ENCODE measurements around the gene SNAI1.

DNA sequence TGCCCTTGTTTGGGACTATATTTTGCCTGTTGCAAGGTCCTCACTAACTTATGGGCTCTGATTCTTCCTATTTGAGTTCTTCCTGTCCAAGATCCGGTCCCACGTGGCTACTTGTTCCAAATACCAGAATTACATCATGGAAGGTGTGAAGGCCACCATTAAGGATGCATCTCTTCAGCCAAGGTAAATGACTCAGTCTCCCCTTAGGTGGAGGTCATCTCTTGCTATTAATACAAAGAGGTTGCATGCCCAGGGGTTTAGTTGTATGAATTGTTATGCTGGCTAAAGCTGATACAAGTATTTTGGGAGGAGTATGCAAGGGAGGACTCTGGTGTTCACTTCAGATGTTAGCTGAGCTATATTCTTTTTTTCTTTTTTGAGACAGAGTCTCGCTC is 37.5 kb upstream of the SNAI1 start:
- TF ChIP-seq, protein P1, sequence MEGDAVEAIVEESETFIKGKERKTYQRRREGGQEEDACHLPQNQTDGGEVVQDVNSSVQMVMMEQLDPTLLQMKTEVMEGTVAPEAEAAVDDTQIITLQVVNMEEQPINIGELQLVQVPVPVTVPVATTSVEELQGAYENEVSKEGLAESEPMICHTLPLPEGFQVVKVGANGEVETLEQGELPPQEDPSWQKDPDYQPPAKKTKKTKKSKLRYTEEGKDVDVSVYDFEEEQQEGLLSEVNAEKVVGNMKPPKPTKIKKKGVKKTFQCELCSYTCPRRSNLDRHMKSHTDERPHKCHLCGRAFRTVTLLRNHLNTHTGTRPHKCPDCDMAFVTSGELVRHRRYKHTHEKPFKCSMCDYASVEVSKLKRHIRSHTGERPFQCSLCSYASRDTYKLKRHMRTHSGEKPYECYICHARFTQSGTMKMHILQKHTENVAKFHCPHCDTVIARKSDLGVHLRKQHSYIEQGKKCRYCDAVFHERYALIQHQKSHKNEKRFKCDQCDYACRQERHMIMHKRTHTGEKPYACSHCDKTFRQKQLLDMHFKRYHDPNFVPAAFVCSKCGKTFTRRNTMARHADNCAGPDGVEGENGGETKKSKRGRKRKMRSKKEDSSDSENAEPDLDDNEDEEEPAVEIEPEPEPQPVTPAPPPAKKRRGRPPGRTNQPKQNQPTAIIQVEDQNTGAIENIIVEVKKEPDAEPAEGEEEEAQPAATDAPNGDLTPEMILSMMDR (conservative IDR thresholded peaks at IDR 0.05; ENCODE audit: low read depth, low read length), result no peak
- no peak for TF ChIP-seq EZH2 (IDR thresholded peaks at IDR 0.05; ENCODE audit: low read length, unreplicated experiment)
